HS-27A (cell line): Measurements from ENCODE around the gene VASN.

Experiments
- DNase-seq: peaks from one replicate; pipeline ENCODE4 v3.0.0-alpha.2; 2012; ENCODE audit warnings: low read depth, missing footprints

The VASN gene

GRCh38 chr16:4354512-4355409 is 16.9 kb upstream of the VASN start:
- DNase-seq, result no peak

GRCh38 chr16:4356820-4357219 is 14.8 kb upstream of the VASN start:
- DNase-seq, result no peak

- DNase-seq, result no peak
These were observed 13.4 kb upstream of the VASN start for GRCh38 chr16:4358236-4358635.

GRCh38 chr16:4358831-4359561 is 12.7 kb upstream of the VASN start:
- no peak for DNase-seq

GRCh38 chr16:4359914-4360313 is 11.7 kb upstream of the VASN start:
- no peak for DNase-seq

- DNase-seq, result no peak
These were observed 11.1 kb upstream of the VASN start for GRCh38 chr16:4360538-4361021.

- no peak for DNase-seq
These were observed 10.4 kb upstream of the VASN start for GRCh38 chr16:4361033-4361943.

- no peak for DNase-seq
These were observed 9.7 kb upstream of the VASN start for GRCh38 chr16:4361944-4362311.

- no peak for DNase-seq
These were observed 9.0 kb upstream of the VASN start for GRCh38 chr16:4362476-4363135.

- no peak for DNase-seq
These were observed 7.2 kb upstream of the VASN start for GRCh38 chr16:4364196-4365013.

- no peak for DNase-seq
These were observed 6.6 kb upstream of the VASN start for GRCh38 chr16:4365014-4365406.

- no peak for DNase-seq
These were observed 6.0 kb upstream of the VASN start for GRCh38 chr16:4365615-4366014.

GRCh38 chr16:4366016-4366415 is 5.6 kb upstream of the VASN start:
- no peak for DNase-seq

- DNase-seq, result no peak
These were observed 4.2 kb upstream of the VASN start for GRCh38 chr16:4367393-4367856.

GRCh38 chr16:4369007-4369733 is 2.5 kb upstream of the VASN start:
- no peak for DNase-seq

- no peak for DNase-seq
These were observed 1.5 kb upstream of the VASN start for GRCh38 chr16:4370151-4370550.

GRCh38 chr16:4370570-4371356 is 885 bp upstream of the VASN start:
- DNase-seq, result no peak

GRCh38 chr16:4372001-4372577 is 441 bp downstream of the VASN start:
- DNase-seq, result no peak
